Kidney glomerular epithelial cell (primary cell): ENCODE results near the gene CES3.

Experiments used
- DNase-seq: peaks from one replicate; lab custom pipeline; 2025; lab: John Stamatoyannopoulos, UW

The CES3 gene

DNA sequence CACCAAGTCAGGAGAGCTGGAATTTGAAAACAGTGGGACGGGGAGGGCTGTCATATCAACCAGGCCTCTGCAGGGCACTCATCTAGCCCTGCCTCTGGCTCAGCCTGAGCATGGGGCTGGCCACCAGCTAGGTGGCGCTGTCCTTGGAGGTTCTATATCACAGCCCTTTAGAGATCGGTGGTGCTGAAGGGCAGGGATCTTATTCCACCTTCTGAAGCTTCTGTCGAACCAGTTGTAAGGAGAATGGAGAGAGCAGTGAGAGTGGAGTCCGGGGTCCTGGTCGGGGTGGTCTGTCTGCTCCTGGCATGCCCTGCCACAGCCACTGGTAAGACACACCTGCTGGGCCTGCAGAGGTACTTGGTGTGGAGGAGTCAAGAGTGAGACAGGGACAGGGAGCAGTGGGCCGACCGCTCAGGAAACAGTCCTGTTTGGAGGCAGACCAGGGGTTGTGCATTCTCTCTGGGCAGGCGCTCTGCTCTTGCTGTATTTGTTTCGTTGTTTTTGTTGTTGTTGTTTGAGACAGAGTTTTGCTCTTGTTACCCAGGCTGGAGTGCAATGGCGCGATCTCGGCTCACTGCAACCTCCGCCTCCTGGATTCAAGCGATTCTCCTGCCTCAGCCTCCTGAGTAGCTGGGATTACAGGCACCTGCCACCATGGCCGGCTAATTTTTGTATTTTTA, at the start of gene CES3:
Gene CES3 (plus strand): TSS at position 202 of the 680 bp plus-strand sequence. CDS start 42 bp downstream, at position 244.
- DNase-seq: peak; percentile 43

DNA sequence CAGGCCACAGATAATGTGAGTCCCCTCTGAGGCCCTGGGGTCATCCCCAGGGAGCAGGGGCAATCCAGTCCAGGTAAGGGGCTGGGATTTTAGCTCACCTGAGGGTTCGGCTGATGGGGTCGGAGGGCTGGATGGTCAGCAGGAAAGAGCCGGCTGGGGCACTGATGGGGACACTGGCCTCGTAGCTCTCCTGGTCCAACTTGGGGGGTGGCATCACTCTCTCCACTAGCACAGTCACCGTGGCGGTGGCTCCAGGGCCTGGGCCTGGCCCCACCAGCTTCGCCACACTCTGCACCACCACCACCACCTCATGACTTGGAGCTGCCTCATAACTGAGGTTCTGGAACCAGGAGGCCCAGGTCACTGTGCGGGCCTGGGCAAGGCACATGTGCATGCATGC, 49.3 kb upstream of the CES3 start:
- no peak for DNase-seq

DNA sequence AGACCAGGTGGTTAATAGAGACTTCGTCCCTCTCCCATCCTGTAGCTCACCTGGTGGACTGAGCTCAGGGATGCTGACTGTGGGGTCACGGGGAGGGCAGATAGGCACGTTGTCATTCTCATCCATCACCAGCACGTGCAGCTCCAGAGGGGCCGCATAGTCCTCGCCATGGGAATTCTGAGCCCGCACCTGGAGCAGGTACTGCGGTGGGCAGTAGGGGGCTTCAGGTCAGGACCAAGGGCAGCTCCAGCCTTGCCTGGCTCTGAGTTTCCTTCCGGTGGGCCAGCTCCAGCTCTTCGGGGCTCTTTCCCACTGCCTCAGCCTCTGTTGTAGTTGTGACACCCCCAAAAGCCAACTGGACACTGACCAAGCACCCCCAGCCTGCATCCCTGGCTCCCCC, 48.0 kb upstream of the CES3 start:
- no peak for DNase-seq

- DNase-seq: no peak
Measured at GRCh38 chr16:66913711-66914110, 47.4 kb upstream of the CES3 start.

- no peak for DNase-seq
Measured at GRCh38 chr16:66914541-66914940, 46.5 kb upstream of the CES3 start.

- DNase-seq: no peak
Measured at GRCh38 chr16:66915041-66915440, 46.0 kb upstream of the CES3 start.

- no peak for DNase-seq
Measured at GRCh38 chr16:66916518-66916917, 44.5 kb upstream of the CES3 start.

- DNase-seq: no peak
Measured at GRCh38 chr16:66917741-66918140, 43.3 kb upstream of the CES3 start.

DNA sequence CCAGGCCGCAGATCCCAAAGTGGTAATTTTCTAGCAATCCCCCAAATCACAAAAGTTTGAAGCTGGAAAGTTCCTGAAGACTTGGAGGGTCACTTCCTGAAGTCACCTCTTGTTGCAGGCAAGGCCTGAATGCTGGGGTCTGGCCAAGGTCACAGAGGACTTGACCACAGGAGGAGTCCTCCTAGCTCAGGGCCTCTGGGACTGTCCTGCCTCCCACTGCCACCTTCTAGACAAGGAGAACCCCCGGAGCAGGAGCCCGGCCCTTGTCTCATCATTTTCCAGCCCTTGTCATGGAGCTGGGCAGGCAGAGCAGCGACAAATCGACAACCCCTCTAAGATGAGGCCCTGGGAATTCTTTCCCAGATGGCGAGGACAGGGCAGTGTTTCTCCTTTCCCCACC, 42.7 kb upstream of the CES3 start:
- DNase-seq: no peak

GRCh38 chr16:66918803-66919568, 42.1 kb upstream of the CES3 start, which contains the start of gene CDH16:
TSS of gene CDH16 (minus strand) at chr16:66918885. CDS start at chr16:66918065, 820 bp downstream.
- peak; percentile 83 for DNase-seq

- no peak for DNase-seq
Measured at GRCh38 chr16:66919569-66920298, 41.3 kb upstream of the CES3 start.

DNA sequence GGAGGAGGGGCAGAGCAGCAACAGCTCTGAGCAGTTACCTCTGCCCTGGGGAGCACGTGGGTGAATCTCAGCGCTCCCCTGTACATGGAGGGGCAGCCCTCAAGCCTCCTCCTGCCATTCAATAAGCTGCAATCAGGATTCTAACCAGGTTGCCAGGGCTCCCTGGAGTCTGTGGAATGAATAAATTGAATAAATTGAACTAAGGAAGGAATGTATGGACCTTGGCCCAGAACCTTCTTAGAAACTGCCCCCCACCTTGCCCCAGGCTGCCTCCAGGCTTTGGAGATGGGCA, 40.8 kb upstream of the CES3 start:
- DNase-seq: no peak

- DNase-seq: no peak
Measured at GRCh38 chr16:66920924-66921680, 40.0 kb upstream of the CES3 start.

DNA sequence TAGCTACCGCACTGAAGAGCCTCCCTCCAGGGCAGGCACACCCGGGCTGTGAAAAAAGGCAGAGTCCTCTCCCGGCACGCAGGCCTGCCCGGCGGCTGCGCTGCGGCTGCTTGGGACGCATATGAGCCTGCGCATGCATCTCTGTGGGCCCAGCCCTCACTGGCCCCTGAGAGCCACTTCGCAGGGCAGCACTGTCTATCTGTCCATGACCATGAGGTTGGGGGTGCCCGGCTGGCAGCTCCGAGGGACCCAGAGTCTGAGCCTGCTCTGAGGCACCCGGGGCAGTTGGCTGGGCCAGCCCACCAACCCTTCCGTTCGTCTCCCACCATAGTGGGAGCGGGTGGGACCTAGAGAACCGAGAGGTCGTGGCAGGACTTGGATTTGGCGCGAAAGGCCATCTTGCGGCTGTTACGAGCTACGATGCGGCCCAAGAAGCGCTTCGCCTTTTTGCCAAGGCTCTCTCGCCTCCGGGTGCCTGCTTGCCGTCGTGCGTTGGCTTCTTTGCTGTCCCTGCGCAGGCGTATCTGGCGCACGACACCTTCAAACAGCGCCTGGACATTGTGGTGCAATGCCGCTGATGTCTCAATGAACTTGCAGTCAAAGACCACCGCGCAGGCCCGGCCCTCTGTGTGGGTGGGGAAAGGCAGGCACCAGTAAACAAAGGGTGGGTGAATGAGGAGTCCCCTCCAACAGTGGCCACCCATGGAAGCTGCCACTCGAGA, 39.2 kb upstream of the CES3 start:
- DNase-seq: no peak

DNA sequence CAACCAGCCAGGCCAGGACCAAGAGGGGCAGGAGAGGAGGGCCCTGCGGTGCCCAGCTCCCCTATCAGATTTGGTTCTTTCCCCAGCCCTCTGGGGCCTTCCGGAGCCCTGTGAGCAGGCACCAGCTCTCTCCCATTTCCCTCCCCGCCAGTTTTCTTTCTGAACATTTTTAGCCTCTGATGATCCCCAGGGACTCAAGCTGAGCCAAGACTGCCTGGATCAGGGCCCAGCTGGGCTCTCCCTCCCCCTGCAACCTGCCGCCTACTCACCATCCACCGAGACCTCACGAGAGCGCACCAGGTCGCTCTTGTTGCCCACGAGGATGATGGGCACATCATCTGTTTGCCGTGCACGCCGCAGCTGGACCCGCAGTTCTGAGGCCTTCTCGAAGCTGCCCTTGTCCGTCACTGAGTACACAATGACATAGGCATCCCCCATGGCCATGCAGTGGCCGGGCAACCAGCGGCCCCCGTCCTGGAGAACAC, 37.8 kb upstream of the CES3 start:
- no peak for DNase-seq

DNA sequence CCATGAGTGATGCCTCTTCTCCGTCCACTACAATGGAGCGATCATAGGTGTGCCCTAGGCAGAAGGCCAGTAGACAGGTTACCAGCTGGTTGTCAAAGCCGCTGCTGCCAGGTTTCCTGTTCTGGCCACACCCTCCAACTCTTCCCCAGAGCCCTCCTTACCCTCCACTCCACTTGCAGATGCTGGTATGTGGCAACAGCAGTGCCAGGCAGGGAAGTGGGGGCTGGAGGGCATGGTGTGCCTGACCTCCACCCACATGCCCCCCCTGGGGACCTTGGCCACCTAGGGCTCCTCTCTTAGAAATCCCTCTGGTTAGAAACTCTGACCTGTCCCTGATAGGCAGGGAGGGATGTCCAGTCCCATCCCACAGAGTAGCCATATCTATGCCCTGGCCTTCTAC, 37.2 kb upstream of the CES3 start:
- no peak for DNase-seq

DNA sequence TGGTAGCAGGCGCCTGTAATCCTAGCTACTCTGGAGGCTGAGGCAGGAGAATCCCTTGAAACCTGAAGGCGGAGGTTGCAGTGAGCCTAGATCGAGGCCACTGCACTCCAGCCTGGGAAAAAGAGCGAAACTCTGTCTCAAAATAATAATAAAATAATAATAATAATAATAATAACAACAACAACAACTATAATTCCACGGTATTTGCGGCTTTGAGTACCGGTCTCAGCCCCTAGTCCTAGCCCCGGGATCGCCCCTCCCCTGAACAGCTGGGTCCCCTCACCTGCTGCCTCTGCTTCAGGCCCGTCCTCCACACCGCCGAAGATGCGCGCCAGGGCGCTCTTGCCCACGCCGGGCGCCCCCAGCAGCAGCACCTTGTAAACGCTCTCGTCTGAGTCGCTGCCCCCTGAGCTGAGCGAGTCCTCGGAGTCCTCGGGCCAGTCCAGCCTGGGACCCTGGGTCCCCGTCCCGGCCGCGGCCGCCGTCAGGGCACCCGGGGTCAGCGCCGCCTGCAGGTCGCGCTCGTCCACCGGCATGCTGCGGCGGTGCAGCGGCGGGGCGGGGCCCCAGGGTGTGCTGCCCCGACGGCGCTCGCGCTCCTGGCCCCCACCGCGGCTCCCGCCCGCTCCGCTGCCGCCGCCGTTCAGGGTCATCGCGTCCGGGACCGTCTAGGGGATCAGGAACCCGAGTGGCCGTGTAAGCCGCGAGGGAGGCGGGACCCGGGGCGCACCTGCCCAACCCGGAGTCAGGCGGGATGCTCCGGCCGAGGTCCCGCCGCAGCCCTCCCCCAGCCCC, 36.3 kb upstream of the CES3 start:
- no peak for DNase-seq

DNA sequence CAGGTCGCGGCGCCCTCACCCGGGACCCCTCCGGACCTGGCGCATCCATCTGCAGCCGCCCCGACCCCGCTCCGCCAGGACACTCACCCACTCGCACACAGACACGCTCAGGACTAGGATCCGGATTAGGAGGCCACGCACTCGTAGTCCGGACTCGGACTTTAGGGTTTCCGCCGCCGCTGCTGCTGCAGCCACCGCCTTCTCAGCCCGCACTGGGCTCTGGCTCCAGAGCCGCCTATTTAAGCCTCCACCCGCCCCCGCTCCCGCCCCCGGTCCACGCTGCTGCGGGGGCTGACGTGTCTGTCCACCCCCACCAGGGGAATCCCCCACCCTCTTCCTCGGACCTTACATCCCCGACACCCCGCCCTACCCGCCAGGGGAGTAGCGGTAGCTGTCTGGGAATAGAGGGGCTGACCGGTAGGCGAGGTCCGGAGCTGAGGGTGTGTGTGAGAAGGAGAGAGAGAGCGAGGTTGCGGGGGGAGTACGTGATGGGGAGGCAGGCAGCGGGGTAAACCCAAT, 35.7 kb upstream of the CES3 start, which contains the start of gene RRAD:
Gene RRAD (minus strand): TSS at position 214 of the 519 bp plus-strand sequence. CDS start 356 bp downstream, outside the sequence.
- DNase-seq: no peak

DNA sequence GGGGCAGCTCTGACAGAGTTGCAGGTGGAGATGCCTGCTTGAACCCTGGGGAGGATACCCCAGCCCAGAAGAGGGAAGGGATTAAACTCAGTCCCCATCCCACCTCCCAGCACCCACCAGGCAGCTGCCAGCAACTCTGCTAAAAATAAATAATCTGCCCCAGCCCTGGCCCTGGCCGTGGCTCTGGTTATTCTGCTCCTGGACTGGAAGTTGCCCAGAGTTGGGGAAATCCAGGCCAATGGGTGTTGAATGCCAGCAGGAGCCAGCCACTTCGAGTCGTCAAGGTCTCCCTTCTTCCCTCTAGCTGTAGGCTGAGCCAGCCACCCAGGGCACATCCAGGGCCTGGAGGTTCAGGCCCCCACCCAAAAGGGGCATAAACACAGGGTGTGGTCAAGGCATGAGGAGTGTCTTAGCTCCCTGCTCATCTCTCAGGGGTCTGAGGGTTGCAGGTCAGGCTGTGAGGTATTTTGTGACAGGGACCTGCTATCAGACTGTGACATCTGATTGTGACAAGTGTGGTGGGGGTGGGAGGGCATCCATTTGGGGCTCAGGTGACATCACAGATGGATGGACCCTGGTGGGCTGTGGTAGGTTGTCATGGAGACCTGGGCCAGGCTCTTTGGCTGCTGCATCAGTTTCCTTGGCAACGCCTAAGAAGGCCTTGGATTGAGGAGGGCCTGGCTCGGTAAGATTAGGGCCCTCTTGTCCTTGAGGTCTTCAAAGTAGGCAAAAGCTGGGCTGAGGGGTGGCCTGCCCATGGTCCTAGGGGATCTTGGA, 34.7 kb upstream of the CES3 start:
- no peak for DNase-seq
